ENCODE measurements around the gene PTPRZ1.

- TF ChIP-seq CTCF (IDR thresholded peaks at IDR 0.05 in 4 of 5, conservative IDR thresholded peaks at IDR 0.05 in 1 of 5), result no peak
- no peak for TF ChIP-seq POLR2A (IDR thresholded peaks at IDR 0.05)
Measured at GRCh38 chr7:122010116-122010515, 137.2 kb downstream of the PTPRZ1 start.
